Neural progenitor cell (in vitro differentiated cells): ENCODE measurements around the gene SHANK3.

Experiments used
- CTCF ChIP-seq: fragments of 200-600 bp; sonication (generic); IDR thresholded peaks from 2 replicates; pipeline ENCODE4 v1.5.1; 2017; ENCODE audit warnings: antibody characterized with exemption, mild to moderate bottlenecking
- EZH2 ChIP-seq: fragments of 200-600 bp; sonication (generic); IDR thresholded peaks from 2 replicates; pipeline ENCODE4 v1.6.1; 2017; ENCODE audit warnings: antibody characterized with exemption, mild to moderate bottlenecking, moderate library complexity

GRCh38 chr22:50695421-50696250 is 23.0 kb downstream of the SHANK3 start:
- TF ChIP-seq EZH2: no peak
- TF ChIP-seq CTCF: no peak
